ENCODE measurements around the gene L3MBTL4.

- TF ChIP-seq, protein P1, sequence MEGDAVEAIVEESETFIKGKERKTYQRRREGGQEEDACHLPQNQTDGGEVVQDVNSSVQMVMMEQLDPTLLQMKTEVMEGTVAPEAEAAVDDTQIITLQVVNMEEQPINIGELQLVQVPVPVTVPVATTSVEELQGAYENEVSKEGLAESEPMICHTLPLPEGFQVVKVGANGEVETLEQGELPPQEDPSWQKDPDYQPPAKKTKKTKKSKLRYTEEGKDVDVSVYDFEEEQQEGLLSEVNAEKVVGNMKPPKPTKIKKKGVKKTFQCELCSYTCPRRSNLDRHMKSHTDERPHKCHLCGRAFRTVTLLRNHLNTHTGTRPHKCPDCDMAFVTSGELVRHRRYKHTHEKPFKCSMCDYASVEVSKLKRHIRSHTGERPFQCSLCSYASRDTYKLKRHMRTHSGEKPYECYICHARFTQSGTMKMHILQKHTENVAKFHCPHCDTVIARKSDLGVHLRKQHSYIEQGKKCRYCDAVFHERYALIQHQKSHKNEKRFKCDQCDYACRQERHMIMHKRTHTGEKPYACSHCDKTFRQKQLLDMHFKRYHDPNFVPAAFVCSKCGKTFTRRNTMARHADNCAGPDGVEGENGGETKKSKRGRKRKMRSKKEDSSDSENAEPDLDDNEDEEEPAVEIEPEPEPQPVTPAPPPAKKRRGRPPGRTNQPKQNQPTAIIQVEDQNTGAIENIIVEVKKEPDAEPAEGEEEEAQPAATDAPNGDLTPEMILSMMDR (IDR thresholded peaks at IDR 0.05) = no peak
- no peak for TF ChIP-seq POLR2A (IDR thresholded peaks at IDR 0.05)
These were observed 255.3 kb downstream of the L3MBTL4 start for GRCh38 chr18:6159426-6159825.
